Prostate gland (tissue), 2 donors: ENCODE data around the gene SGCE.

Source experiments
- CTCF ChIP-seq, 4 experiments: fragments of 200-600 bp in 2 of 4; fragments of 450-650 bp in 2 of 4; sonication (generic) in 2 of 4; IDR thresholded peaks; 1 replicate in 3 of 4; 2 replicates in 1 of 4; pipeline ENCODE4 v1.5.1; 2016 to 2019; ENCODE audit warnings: antibody characterized with exemption in 4 of 4, mild to moderate bottlenecking in 2 of 4, moderate library complexity in 2 of 4
- POLR2A ChIP-seq: fragments of 450-650 bp; IDR thresholded peaks from one replicate; pipeline ENCODE4 v1.6.1; 2016; ENCODE audit warnings: antibody characterized with exemption, mild to moderate bottlenecking
- POLR2AphosphoS5 ChIP-seq: sonication (generic); formaldehyde crosslinking; IDR thresholded peaks from one replicate; pipeline ENCODE4 v1.6.1; 2017; ENCODE audit warnings: antibody characterized with exemption

DNA sequence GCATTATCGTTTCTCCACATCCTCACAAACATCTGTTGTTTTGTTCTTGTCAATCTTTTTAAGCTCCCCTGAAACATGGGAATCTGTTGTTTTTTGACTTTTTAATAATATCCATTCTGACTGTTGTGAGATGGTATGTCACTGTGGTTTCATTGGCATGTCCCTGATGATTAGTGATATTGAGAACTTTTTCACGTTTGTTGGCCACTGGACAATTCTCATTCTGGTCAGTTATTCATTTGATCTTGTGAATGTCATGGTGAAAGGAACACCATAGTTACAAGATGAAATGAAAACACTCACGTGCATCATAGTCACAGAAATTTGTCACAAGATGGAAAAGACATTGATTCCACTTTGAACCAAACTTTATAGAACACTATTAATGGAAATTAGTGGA, 20.5 kb upstream of the SGCE start:
- TF ChIP-seq CTCF (IDR thresholded peaks at IDR 0.05) (no peak), POLR2AphosphoS5 (no peak), POLR2A (no peak)
